KOPT-K1 (cell line): ENCODE results near the gene ARFRP1.

Experiments used
- H3K27ac ChIP-seq: fragments of 200-600 bp; sonication (generic); 2 replicates; pipeline ENCODE4 v1.5.1; 2016; ENCODE audit warnings: antibody characterized with exemption, mild to moderate bottlenecking, low read depth, low read length; ENCODE audit not compliant: poor library complexity, severe bottlenecking
- H3K36me3 ChIP-seq: fragments of 200-600 bp; sonication (generic); 2 replicates; pipeline ENCODE4 v1.5.1; 2017; ENCODE audit warnings: antibody characterized with exemption, mild to moderate bottlenecking, low read length, moderate library complexity; ENCODE audit not compliant: insufficient read depth
- H3K9me3 ChIP-seq: fragments of 200-600 bp; sonication (generic); 2 replicates; pipeline ENCODE4 v1.5.1; 2017; ENCODE audit warnings: antibody characterized with exemption, low read length, mild to moderate bottlenecking; ENCODE audit not compliant: insufficient read depth, poor library complexity, severe bottlenecking

ARFRP1 gene, protein sequence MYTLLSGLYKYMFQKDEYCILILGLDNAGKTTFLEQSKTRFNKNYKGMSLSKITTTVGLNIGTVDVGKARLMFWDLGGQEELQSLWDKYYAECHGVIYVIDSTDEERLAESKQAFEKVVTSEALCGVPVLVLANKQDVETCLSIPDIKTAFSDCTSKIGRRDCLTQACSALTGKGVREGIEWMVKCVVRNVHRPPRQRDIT

DNA sequence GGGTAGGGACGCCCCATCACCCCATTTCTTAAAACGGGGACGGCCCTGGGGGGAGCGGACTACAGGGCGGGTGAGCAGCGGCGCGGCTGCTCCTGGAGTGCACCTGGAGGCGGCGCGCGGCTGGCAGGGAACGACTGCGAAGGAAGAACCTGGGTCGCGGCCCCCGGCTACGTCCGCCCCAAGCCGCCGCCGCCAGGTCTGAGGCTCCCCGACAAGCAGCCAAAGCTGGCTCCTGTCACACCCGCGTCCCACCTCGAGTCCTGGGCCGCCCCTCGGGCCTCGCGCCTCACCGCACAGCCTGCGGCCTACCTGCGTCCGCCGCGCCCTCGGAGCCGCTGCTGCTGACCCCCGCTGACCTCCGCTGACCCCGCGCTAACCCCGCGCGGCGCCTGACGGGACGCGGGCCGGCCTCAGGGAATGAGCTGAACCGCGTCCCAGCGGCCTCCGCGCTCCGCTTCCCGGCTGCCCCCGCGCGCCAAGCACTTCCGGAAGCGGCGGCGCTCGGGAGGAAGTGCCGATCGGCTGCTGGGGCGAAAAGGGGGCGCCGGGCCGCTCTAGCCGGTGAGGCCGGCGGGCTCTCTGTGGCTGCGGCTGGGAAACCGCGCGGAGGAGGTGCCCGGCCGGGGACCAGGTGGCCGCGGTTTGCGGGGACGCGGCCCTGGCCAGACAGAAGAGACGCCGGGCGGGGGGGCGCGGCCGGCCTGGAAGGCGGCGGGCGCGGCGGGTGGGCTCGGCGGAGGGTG lies at the start of gene ARFRP1, which contains the start of gene ZGPAT:
ARFRP1 (minus strand) TSS at position 419 of the 743 bp plus-strand sequence. CDS start 885 bp downstream, outside the sequence.
ZGPAT (plus strand) TSS at position 482 of the 743 bp plus-strand sequence. CDS start 542 bp downstream, outside the sequence.
- Histone ChIP-seq H3K36me3 (peaks cover 77% of the 10 kb centered on the region), H3K9me3 (peaks cover 6% of the 10 kb centered on the region), H3K27ac (peak within 1 kb of the TSS; percentile 82)

DNA sequence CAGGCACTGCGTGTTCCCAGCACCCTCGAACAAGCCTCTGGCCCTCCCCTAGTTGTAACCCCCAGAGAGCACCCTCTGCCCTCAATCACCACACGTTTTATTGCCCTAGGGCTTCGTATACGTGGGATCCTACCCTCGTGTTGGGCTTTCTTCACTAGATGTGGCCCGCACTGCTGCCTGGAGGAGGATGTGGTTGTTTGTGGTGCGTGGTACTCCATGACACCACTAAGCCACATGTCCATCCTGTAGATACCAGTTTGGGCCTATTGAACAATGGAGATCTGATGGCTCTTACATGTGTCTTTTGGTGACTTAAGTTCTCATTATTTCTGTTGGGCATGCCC lies 48.8 kb upstream of the ARFRP1 start:
- H3K9me3 ChIP-seq, result no peaks in the 10 kb centered on the region
- H3K27ac ChIP-seq, result no peak overlapping the region
- H3K36me3 ChIP-seq, result no peaks in the 10 kb centered on the region

DNA sequence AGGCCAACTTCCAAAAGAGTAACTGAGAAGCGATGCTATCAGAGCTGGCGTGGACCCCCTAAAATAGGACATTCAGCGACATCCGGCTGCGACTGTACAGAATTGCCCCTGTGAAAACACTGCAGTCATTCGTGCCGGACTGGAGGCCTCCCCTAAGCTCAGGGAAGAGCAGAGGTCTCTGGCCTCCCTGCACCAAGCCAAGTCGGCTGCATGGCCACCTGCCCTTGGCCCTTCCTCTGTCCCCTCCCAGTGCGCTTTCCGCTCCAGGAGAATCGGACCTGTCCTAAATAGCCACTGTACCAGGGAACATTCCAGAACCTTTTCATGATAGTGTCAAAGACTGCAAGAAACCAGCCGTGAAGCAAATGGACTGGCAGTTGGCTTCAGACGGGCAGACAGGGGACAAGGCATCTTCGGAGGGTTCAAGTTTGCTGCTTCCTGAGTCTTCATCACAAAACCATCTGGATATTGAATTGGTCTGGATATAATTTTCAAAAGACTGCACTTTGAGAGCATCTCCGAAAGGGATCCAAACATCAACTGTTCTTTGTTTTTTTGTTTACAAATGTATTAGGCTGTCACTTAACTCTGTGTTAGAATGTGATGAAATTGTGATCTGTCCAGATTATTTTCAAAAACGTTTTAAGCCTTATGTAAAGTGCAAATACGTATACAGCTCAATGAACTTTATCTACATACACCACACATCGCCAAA lies 48.3 kb upstream of the ARFRP1 start:
- Histone ChIP-seq H3K9me3 (no peaks in the 10 kb centered on the region), H3K36me3 (no peaks in the 10 kb centered on the region), H3K27ac (no peak overlapping the region)

DNA sequence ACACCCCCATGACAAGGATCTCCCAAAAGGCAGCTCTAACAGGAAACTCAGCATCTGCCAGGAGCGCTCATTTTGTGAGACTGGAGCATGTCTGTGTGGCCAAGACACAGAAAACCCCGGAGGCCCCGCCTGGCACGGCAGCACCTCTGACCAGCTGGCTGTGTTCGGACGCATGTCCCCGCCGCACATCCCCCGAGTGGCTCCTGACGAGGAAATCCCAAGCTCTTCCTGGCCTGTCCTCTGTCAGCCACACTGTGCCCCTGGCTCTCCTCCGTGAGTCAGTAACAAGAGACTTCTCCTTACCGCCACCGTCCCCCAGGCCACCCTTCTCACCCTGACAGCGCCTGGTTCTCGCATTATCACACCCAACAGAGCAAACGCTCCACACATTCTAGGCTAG lies 46.2 kb upstream of the ARFRP1 start:
- H3K9me3 ChIP-seq, result no peaks in the 10 kb centered on the region
- H3K27ac ChIP-seq, result no peak overlapping the region
- H3K36me3 ChIP-seq, result no peaks in the 10 kb centered on the region

DNA sequence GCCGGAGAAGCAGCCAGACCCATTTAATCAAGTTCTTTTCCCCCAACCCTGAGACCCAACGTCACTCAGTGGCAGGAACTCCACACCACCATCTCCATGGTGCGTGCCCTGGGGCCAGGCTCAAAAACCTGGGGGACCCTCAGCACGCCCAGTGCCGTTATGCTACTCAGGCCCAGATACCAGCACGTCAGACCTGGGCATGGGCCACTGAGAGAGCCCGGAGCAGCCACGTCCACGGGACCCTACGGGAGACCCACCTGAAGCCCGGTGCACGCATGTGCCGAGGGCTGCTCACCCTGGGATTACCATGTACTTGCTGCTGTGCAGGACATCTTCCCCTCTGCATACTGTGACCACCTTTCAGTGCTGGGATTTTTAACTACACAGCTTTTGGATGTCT lies 45.6 kb upstream of the ARFRP1 start:
- Histone ChIP-seq H3K36me3 (no peaks in the 10 kb centered on the region), H3K27ac (no peak overlapping the region), H3K9me3 (no peaks in the 10 kb centered on the region)

DNA sequence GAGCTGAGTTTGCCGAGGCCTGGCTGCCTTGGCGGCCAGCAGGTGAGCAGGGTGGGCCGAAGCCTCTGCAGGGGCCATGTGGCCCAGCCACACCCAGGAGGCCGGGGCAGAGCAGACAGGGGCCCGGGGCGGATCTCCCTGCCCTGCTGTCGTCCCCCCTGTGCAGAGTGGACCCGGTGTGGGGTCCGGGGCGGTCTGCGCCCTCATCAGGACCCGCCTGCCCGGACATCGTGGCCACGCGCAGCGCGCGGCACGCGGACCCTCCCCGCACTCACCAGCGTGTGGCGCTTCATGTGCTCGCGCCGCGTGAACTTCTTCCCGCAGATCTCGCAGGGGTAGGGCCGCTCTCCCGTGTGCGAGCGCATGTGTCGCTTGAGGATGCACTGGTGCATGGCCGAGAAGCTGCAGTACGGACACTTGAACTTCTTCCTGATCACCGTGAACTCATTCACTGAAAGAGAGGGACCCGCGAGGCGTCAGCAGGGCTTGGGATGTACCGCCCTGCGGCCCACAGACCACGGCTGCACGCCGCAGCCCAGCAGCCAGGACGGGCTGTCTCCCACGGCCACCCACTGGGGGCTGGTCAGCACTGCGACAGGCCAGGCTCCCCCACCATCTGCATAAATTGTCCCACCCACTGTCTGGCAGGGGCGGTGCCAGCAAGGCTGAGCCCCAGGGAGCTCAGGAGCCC lies 44.8 kb upstream of the ARFRP1 start:
- H3K27ac ChIP-seq, result no peak overlapping the region
- no peaks in the 10 kb centered on the region for H3K9me3 ChIP-seq
- H3K36me3 ChIP-seq, result no peaks in the 10 kb centered on the region

DNA sequence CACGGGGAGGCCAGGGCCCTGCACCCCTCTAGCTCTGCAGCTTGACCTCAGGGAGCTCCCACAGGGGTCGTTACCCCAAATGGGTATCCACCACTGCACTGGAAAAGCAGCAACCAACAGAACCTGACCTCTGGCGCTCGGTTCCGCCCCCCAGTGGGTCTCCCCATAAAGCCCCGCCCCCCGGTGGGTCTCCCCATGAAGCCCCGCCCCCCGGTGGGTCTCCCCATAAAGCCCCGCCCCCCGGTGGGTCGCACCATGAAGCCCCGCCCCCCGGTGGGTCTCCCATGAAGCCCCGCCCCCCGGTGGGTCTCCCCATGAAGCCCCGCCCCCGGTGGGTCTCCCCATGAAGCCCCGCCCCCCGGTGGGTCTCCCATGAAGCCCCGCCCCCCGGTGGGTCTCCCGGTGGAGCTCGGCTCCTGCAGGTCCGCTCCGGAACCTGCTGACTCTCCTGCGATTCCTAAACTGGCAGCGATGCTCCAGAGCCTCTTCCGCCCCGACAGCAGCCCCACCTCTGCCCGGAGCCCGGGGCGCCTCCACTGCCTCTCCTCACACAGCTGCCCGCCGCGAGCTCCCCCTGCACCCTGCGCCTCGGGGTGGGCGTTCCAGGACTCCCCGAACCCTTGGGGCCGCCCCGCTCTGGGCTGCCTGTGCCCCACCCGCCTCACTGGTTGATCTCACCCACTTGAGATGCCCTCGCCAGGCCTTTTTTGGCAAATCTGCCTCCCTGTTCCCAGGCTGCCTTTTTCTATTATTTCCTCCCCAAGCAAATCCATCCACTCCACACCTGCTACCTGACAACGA lies 43.9 kb upstream of the ARFRP1 start:
- Histone ChIP-seq H3K9me3 (no peaks in the 10 kb centered on the region), H3K36me3 (no peaks in the 10 kb centered on the region), H3K27ac (peak overlapping the region; percentile 36)

DNA sequence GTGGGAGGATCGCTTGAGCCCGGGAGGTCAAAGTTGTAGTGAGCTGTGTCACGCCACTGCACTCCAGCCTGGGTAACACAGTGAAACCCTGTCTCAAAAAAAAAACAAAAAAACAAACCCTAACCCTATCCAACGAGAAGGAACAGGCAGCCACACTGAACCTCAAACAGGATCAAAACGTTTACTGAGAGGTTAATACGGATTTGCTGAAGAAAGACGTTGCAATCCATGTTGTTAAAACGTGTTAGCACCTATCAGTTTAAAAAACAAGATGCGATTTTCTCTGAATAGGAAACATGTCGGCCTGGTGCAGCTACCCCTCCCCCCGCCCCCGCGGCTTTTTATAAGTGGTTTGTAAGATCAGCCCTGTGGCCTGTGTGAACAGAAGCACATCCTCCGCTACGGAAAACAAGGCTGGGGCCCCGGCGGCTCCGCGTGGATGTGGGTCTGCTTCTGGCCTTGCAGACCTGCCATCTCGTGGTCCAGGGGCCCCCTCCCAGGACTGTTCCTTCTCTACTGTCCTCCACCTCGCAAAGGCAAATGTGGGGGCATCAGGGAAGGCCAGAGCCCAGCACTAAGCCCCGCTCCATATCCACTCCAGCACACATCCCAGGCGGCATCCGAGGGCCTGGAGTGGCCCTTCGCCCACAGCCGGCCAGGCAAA lies 43.2 kb upstream of the ARFRP1 start:
- no peaks in the 10 kb centered on the region for H3K36me3 ChIP-seq
- no peaks in the 10 kb centered on the region for H3K9me3 ChIP-seq
- H3K27ac ChIP-seq, result peak overlapping the region; percentile 36

DNA sequence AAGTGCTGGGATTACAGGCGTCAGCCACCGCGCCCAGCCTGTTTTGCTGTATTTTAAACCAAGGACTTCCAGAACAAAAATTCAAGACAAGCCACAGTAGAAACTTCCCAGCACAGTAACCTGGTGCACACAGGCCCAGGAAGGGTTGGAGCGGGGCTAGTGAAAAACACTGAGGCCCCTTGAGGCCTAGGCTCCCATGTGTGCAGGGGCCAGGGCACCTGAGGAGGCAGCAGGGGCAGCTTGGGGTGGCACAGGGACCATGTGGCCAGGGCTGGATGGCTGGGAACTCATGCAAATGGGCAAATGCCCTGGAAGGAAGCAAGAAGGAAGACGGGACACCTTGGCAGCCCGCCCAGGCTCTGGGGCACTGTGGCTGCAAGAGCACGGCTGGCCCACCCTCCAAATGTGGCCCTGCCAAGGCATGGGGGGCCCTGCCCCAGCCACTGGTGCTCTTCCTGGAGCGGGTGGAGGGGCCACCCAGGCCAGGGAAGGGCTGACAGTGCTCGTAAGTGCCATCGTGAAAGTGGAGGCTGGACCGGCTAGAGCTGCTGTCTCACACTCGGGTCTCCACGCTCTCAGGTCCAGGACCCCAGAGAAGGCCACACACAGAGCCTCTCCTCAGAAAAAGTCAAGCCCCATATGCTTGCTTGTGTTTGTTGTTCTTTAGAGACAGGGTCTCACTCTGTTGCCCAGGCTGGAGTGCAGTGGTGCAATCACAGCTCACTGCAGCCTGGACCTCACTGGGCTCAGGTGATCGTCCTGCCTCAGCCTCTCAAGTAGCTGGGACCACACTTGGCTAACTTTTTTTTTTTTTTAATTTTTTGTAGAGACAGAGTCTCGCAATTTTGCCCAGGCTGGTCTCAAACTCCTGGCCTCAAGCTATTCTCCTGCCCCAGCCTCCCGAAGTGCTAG lies 42.1 kb upstream of the ARFRP1 start:
- H3K9me3 ChIP-seq, result no peaks in the 10 kb centered on the region
- H3K36me3 ChIP-seq, result no peaks in the 10 kb centered on the region
- no peak overlapping the region for H3K27ac ChIP-seq

DNA sequence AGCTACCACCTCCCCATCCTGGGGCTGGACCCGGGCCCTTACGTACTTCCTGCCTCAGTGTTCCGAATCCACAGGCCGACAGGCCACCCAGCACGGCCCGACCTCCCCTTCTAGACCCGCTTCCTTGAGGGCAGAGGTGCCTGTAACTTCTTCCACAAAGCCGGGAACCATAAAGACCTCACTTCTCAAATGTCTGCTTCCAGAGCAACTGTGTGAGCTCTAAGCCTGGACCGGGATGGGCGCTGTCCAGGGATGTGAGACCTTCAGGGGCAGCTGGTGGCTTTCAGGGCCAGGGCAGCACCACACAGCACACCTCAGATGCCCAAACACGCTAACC lies 41.1 kb upstream of the ARFRP1 start:
- no peaks in the 10 kb centered on the region for H3K36me3 ChIP-seq
- no peak overlapping the region for H3K27ac ChIP-seq
- H3K9me3 ChIP-seq, result no peaks in the 10 kb centered on the region

DNA sequence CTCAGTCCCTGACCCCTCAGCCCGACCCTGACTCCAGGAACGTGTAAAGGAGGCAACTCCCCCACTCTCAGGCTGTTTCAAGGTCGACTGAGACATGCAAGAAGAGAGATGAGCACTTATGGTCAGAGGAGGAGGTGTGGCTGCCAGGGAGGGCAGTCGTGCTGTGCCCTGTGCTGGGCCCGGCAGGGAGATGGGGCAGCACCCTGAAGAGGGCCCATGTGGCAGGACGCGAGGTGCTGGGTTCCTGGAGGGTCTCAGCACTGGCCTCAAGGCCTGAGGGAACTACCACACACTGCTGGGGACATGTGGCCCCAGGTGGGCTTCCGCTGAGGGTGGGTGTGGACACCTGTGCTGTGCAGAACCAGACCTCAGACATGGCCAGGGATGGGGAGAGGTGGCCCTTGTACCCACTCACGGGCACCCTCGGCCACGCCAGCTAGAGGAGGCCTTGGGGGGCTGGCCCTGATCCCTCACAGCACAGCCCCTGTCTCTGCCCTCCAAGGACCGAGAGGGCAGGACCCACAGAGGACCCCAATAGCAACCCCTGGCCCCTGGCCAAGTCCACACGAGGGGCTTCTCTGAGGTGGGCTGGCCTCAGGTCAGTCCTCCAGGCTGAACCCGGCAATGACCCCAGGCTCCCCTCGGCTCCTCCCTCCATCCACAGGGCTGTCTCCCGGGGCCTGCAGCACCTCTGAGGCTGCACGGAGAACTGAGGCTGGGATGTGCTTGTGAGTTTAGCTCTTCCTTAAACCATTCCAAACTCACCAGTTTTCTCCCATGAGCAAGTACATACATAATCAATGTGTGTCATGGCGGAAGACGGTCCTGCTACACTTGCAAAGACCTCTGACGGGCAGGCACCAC lies 40.5 kb upstream of the ARFRP1 start:
- no peaks in the 10 kb centered on the region for H3K36me3 ChIP-seq
- H3K27ac ChIP-seq, result no peak overlapping the region

DNA sequence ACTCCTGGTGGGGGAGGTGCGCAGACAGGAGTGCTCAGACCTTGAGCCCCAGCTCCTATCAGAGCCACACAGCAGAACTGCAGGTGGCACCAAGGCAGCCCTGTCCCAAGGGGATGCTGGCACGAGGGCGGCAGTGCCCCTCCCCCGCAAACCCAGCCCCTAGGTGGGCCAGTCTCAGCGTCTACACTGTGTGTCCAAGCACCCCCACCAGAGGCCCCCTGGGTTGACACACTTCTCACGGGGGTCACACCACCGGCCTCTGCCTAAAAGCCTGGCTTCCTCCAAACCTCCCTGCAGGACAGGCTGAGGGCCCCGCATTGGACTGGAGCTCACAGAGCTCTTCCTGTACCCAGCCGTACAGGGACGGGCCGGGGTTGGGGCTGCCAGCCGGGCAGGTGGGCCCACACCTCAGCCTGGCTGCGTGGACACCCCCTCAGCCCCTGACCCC lies 39.9 kb upstream of the ARFRP1 start:
- H3K36me3 ChIP-seq, result no peaks in the 10 kb centered on the region

More for the DNA sequence above, 40.5 kb upstream of the ARFRP1 start:
- H3K9me3 ChIP-seq, result no peaks in the 10 kb centered on the region

More for the DNA sequence above, 39.9 kb upstream of the ARFRP1 start:
- no peaks in the 10 kb centered on the region for H3K9me3 ChIP-seq
- H3K27ac ChIP-seq, result no peak overlapping the region
